Fibroblast of skin of abdomen (primary cell): Measurements from ENCODE around the gene MAGED1.
"Not testable (repeated sequence)": the region's sequence is repeated elsewhere in the genome, so short reads cannot be mapped to it uniquely, and the experiment has no call there.

Source experiments
- DNase-seq: peaks from one replicate; pipeline ENCODE4 v3.0.0-alpha.2; 2013

Gene MAGED1

DNA sequence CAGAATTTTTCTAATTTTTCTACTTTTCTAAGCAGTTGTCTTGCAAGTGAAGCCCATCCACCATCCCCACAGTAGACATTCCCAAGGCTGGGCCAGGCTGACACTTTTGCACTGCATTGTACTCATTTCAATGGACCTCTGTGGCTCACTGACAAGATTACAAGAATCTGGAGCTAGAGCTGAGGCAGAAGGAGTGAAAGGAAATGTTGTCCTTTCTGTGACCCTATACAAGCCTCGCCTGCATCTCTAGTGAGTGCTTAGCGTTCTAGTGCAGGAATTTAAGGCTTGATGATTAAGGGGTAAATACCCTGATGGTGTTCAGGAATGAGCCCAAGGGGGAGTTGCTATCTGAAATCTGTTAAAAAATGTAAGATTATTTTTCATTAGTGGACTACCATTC is 6.3 kb downstream of the MAGED1 start:
- peak; percentile 60 for DNase-seq

DNA sequence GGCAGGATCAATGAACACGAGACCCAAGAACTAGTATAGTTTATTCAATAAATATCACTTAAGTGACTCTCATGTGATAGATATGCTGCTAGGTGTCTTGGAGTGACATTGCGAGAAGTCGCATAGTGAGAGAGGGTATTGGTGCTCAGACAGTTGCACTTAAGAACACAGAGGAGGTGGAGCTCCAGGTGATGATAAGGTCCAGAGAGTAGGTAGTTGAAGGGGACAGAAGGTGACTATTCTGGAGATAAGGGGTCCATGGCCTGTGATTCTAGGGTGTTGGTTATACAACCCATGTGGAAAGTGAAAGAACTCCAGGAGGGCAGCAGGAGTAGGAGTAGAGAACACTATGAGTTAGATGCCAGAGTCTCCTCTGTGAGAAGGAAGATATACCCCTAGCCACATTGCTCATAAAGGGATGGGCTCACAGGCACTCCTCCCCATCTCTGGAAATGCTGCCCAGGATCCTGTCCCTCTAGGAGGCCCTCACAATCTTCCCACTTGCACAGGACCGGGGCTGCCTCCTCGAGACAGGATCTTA is 9.2 kb downstream of the MAGED1 start:
- no peak for DNase-seq

DNA sequence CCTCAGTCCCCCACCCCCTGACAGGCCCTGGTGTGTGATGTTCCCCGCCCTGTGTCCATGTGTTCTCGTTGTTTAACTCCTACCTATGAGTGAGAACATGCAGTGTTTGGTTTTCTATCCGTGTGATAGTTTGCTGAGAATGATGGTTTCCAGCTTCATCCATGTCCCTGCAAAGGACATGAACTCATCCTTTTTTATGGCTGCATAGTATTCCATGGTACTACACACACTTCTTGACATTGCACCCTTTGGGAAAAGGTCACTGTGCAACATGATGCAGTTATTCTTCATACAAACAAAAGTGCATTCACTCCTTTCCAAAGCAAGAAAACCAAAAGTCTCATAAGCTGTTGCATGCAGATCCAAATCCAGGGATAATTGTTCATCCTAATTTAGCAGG is 11.7 kb downstream of the MAGED1 start:
- not testable (repeated sequence) for DNase-seq

DNA sequence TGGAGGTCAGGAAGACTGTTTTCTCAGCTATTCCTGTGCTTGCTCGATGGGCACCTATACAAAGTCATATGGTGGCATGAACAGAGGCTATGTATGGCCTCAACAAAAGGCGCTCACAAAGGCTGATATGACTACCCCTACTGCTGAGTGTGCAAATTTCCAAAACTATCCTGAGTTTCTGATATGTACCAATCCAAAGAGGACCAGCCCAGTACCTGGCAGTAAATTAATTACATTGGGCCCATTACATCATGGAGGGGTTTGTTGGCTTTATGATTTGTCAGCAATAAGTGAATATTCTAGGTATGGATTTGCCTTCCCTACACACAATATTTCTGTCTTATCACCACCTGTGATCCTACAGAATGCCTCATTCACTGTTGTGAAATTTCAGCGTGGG is 12.3 kb downstream of the MAGED1 start:
- no peak for DNase-seq

DNA sequence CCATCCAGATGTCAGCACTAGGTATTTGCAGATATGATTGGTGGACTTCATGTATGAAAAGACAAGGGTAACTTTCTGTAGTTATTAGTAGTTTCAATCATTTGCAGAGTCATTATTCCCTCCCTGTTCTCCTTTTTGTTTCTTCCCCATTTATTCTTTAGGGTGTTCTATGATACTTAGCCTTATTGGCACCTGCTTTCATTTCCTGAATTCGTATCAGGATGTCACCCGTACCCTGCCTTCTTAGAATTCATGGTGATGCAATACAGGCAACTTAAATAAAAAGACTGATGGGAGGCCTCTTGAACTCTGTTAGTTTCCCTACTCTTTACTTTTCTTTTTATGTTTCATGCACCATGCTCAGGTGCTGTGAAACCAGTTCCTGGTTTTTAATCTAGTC is 24.2 kb downstream of the MAGED1 start:
- no peak for DNase-seq

DNA sequence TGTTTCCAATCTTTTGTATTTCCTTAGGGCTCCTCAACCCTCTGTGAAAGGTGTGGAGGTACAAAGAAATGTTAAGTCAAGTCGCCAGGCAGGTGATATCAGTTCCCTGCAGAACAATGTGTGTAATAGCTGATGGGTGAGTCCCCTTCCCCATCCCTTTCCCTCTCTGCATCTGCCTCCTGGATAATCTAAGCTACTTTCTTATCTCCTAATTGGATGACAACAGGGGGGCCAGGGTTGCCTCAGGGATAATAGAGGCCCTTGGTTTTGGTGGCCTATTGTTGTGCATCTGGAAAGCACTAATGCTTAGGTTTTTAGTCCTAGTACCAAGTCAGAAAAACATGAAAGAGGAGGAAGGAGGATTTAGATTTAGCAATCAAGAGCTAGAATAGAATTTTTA is 29.1 kb downstream of the MAGED1 start:
- DNase-seq = no peak

DNA sequence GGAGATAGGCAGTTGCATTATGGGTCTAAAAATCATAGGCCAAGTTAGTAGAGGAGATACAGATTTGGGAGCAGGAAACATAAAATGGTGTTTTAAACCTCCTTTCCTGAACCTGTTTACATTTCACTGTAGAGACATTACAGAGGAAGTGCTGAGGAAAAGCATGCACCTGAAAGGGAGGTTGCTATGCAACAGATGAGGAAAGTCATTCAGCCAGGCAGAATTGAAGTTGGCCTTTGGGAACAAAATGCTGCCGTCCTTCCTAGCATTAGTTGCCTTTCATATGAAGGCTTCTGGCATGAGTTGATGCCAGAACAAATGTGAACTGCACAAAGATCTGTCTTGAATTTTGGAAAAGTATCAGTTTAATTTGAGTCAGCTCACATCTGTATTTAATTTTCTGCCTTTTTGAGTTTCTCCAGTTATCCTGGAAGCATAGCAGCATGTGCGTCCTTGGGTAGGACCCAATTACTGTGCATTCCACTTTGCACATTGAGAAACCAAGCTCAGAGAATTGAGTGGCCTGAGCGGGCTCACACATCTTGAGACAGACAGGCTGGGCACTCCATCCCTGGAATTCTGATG is 38.2 kb downstream of the MAGED1 start:
- peak; percentile 4 for DNase-seq
